ENCODE results near the gene BACH2.
"Not testable (repeated sequence)": the region's sequence is repeated elsewhere in the genome, so short reads cannot be mapped to it uniquely, and the experiment has no call there.

The BACH2 gene

GRCh38 chr6:90119618-90120017 lies 177.0 kb downstream of the BACH2 start:
- no peak for DNase-seq

DNA sequence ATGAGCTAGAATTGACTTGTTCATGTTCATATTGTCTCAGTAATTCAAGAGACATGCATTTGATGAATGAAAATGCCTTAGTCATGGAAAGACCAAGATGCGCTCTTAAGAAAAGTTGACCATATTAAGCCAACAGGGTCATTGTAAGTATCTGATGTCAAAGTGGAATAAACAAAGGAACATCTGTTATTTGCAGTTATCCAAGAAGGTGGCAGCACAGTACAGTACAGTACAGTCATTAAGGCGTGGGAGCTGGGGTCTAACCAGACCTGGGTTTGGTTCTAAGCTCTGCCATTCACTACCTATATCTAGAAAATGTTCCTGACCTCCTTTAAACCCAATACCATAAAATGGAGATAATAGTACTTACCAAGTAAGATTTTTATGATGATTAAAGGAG lies 178.1 kb downstream of the BACH2 start:
- DNase-seq, result no peak

DNA sequence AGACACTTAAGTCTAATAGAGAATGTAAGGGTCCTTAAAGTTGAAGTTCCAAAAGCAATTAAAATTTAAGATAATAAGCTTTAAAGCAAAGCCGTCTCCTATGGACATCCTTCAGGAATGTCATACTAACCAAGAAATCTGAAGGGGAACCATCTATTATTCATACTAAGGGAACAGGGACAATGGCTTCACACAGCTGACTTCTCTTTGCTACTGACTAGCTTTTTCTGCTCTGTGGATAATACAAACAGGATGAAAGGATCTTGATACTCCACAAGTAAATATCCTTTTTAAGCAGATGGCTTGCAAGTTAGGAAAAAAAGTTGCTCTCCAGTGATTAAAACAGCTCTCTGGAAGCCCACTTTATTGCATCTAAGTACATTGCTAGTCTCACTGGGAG lies 178.6 kb downstream of the BACH2 start:
- DNase-seq, result no peak

DNA sequence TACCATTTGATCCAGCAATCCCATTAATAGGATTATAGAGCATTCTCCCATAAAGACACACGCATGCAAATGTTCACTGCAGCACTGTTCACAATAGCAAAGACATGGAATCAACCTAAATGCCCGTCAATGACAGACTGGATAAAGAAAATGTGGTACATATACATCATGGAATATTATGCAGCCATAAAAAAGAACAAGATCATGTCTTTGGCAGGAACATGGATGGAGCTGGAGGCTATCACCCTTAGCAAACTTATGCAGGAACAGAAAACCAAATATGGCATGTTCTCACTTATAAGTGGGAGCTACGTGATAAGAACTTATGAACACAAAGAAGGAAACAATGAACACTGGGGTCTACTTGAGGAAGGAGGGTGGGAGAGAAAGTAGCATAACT lies 180.5 kb downstream of the BACH2 start:
- not testable (repeated sequence) for DNase-seq

- no peak for DNase-seq
These were observed 183.3 kb downstream of the BACH2 start for GRCh38 chr6:90113389-90113788.

GRCh38 chr6:90111387-90111786 lies 185.3 kb downstream of the BACH2 start:
- DNase-seq, result no peak

- DNase-seq, result peak; percentile 74
These were observed 185.7 kb downstream of the BACH2 start for GRCh38 chr6:90110971-90111370.

DNA sequence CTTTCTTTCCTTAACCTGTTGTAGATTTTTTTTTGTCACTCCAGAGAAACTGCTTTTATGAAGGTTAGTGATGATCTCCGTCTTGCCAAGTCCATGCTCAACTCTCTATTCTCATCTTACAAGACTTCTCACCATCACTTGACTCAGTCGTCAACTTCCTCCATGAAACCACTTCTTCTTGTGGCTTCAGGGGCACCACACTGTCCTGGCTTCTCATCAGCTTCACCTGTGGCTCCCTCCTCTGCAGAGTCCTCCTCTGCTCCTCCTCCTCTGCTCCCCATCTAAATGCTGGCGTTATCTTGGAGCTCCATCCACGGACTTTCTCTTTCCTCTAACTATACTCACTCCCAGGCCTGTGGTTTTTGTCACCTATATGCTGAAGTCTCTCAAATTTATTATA lies 187.5 kb downstream of the BACH2 start:
- DNase-seq, result peak; percentile 52

DNA sequence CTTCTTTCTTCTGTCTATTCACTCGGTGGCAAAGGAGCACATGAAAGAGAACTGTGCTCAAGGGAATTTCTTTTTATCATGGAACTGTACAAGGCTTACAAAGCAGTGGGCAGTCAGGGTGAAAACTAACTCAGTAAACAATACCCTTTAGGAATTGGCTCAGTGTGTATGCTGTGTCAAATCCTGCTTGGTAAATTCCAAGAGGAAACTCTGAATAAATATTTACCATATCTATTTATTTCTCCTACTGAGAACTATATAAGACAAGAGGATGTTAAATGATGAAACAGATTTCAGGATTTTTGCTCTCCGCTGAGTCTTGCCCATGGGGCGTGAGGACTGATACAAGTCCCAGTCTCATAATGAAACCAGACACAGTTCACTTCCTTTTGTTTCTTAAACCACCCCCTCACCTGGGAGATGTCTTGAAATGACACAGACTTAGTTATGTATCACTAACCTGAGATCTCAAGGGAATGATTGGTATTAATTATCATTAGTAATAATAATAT lies 188.8 kb downstream of the BACH2 start:
- peak; percentile 59 for DNase-seq

GRCh38 chr6:90107371-90107770 lies 189.3 kb downstream of the BACH2 start:
- DNase-seq, result no peak

DNA sequence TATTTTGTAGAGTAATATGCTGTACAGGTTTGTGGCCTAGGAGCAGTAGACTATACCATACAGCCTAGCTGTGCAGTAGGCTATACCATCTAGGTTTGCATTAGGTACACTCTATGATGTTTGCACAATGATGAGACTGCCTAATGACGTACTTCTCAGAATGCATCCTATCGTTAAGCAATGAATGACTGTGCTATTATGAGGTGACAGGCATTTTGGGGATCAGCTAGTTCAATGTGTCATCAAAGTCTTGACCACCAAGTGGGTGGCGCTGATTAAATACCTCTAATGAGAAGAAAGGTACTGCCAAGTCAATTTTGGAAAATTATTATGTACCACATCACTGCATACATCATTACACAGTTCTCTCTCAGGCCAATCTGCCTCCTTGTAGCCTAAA lies 190.2 kb downstream of the BACH2 start:
- DNase-seq, result no peak

GRCh38 chr6:90105506-90106170 lies 191.0 kb downstream of the BACH2 start:
- no peak for DNase-seq

- DNase-seq, result peak; percentile 58
These were observed 193.4 kb downstream of the BACH2 start for GRCh38 chr6:90103056-90103800.

GRCh38 chr6:90101403-90101802 lies 195.2 kb downstream of the BACH2 start:
- no peak for DNase-seq

DNA sequence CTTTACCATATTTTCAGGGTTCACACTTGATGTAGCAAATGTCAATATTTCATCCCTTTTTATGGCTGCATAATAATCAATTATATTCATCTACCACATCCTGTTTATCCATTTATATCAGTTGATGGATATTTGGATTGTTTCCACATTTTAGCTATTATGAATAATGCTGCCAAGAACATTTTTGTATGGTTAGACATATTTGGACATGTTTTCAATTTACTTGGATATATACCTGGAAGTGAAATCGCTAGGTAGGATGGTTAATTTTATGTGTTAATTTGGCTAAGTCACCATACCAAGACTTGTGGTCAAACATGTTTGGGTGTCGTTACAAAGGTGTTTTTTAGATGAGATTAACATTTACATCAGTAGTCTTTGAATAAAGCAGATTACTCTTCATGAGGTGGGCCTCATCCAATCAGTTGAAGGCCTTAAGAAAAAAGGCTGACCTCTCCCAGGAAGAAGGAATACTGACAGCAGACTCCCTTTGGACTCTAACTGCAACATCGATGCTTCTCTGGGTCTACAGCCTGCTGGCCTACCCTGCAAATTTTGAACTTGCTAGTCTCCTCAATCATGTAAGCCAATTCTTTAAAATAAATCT lies 196.5 kb downstream of the BACH2 start:
- DNase-seq, result no peak

- DNase-seq, result no peak
These were observed 198.0 kb downstream of the BACH2 start for GRCh38 chr6:90098627-90099026.

- no peak for DNase-seq
These were observed 198.6 kb downstream of the BACH2 start for GRCh38 chr6:90098001-90098531.

GRCh38 chr6:90097356-90097755 lies 199.3 kb downstream of the BACH2 start:
- DNase-seq, result no peak

DNA sequence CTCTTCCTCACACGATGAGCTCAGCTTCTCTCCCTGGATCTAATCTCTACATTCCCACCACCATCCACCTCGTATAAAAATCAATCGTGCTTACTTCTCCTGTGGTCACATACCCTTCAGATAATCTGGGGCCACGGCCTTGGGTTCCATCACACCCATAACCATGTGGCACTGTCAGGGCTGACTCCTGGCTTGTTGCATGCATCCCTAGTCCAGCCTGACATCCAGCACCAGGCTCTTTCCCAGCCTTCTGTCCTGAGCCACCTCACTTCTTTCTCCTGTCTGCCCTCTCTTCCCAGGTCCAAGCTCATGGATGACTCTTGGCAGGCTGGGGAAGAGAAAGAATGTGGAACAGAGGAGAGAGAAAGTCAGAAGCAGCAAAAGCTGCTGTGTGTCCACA lies 199.8 kb downstream of the BACH2 start:
- DNase-seq, result no peak

DNA sequence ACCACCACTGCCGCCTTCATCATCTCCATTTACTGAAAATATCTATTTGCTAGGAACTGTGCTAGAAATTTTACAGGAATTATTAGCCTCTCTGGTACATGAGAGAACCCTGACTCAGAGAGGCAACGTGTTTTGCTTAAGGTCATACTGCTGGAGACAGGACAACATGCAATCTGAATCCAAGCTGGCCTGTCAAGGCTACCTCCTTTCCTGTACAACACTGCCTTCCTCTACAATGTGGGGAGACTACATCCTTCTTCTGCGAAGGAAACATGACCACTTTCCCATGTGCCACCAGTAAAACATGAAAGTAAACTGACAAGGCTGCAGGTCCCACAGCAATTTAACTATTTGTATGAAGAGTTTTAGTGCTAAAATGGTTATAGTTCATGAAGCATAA lies 200.9 kb downstream of the BACH2 start:
- no peak for DNase-seq

GRCh38 chr6:90095145-90095544 lies 201.5 kb downstream of the BACH2 start:
- no peak for DNase-seq

DNA sequence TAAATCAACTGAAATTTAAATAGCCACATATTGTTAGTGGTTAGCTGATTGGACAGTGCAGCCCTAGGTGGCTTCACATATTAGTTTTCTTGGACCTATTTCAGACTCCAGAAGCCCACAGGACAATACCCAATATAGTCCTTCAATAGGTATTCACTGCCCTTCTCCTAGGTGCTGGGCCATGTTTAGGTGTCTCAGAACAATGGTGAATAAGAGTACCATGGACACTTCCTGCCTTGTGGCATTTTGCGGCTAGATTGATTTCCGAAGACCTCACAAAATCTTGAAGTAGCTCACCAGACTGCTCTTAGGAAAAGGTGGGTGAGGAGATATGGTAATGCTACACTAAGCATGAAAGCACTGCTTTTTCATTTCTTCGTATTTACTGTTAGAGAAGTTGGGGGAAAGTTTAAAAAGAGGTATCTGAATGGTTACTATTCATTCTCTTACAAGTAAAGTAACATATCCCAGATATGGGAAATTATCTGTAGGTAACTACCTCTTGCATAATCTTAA lies 203.0 kb downstream of the BACH2 start:
- DNase-seq, result no peak

DNA sequence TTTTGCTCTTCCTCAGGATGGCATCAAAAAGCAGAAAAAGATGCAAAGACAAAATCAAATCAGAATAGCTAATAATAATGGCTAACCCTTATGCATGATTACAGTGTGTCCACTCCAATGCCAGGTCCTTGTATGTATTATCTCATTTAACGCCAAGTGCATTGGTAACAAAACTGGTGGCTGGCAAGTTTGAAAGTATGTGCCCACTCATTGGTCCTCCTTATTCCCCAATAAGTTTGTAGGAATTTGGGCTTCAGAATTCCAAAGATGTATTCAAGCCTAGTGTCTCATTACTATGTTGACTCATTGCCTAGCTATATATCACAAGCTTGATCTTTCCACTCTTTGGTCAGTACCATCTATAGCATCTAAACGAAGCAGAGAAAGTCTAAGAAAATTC lies 205.8 kb downstream of the BACH2 start:
- DNase-seq, result no peak

DNA sequence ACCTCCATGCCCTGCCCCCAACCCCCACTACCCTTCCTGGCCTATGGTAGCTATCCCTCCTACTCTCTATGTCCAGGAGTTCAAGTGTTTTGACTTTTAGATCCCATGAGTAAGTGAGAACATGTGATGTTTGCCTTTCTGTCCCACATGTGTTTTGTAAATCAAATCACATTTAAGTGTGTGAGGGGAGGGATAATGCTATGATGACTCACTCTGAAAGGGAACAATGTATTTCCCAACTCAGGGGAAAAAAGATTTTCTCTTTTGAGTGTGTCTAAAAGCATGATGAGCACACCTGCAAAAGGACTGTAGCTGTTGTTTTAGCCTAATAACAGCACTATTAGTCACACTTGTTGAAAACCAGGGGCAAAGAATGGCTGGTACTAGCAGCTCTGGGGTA lies 208.6 kb downstream of the BACH2 start:
- DNase-seq, result no peak
